ENCODE results near the gene SOX6.
"Not testable (repeated sequence)": the region's sequence is repeated elsewhere in the genome, so short reads cannot be mapped to it uniquely, and the experiment has no call there.

The SOX6 gene

GRCh38 chr11:15932417-15932816 lies 423.9 kb downstream of the SOX6 start:
- no peak for DNase-seq (ENCODE audit: low read depth in 2 of 2)

GRCh38 chr11:15931497-15931896 lies 424.8 kb downstream of the SOX6 start:
- no peak for DNase-seq (ENCODE audit: low read depth in 2 of 2)

- no peak for DNase-seq (ENCODE audit: low read depth in 2 of 2)
Observed at GRCh38 chr11:15930442-15931025, 425.8 kb downstream of the SOX6 start.

GRCh38 chr11:15929371-15929901 lies 426.9 kb downstream of the SOX6 start:
- no peak for DNase-seq (ENCODE audit: low read depth in 2 of 2)

GRCh38 chr11:15927864-15928217 lies 428.5 kb downstream of the SOX6 start:
- DNase-seq (ENCODE audit: low read depth in 2 of 2): no peak

- no peak for DNase-seq (ENCODE audit: low read depth in 2 of 2)
Observed at GRCh38 chr11:15927196-15927863, 429.0 kb downstream of the SOX6 start.

- DNase-seq (ENCODE audit: low read depth in 2 of 2): no peak
Observed at GRCh38 chr11:15926071-15926470, 430.3 kb downstream of the SOX6 start.

- no peak for DNase-seq (ENCODE audit: low read depth in 2 of 2)
Observed at GRCh38 chr11:15923183-15923582, 433.2 kb downstream of the SOX6 start.

GRCh38 chr11:15922745-15923144 lies 433.6 kb downstream of the SOX6 start:
- DNase-seq (ENCODE audit: low read depth in 2 of 2): not testable (repeated sequence)

GRCh38 chr11:15920856-15921629 lies 435.3 kb downstream of the SOX6 start:
- DNase-seq (ENCODE audit: low read depth in 2 of 2): no peak

GRCh38 chr11:15918674-15919073 lies 437.7 kb downstream of the SOX6 start:
- no peak for DNase-seq (ENCODE audit: low read depth in 2 of 2)

GRCh38 chr11:15918212-15918611 lies 438.1 kb downstream of the SOX6 start:
- no peak for DNase-seq (ENCODE audit: low read depth in 2 of 2)

All from stimulated activated CD4-positive, alpha-beta T cell treated with anti-CD3 and anti-CD28 coated beads, Interleukin-1b, Interleukin-23, amount 100 ng/mL, for 1 hour (primary cell).